Fibroblast of mammary gland (primary cell): Measurements from ENCODE around the gene BEX3.

Experiments
- DNase-seq: peaks from one replicate; pipeline ENCODE4 v3.0.0-alpha.2; 2010; ENCODE audit warnings: low read depth
- H3K4me3 ChIP-seq: 2 replicates; pipeline ENCODE4 v1.5.1; 2011; ENCODE audit warnings: low read depth, mild to moderate bottlenecking, low read length, moderate library complexity; ENCODE audit not compliant: control insufficient read depth
- TF ChIP-seq, protein P1 (sequence below): conservative IDR thresholded peaks from 2 replicates; pipeline ENCODE4 v1.5.1; 2011; ENCODE audit warnings: low read depth, low read length, inconsistent platforms; ENCODE audit not compliant: control insufficient read depth, insufficient read depth

The BEX3 gene

DNA sequence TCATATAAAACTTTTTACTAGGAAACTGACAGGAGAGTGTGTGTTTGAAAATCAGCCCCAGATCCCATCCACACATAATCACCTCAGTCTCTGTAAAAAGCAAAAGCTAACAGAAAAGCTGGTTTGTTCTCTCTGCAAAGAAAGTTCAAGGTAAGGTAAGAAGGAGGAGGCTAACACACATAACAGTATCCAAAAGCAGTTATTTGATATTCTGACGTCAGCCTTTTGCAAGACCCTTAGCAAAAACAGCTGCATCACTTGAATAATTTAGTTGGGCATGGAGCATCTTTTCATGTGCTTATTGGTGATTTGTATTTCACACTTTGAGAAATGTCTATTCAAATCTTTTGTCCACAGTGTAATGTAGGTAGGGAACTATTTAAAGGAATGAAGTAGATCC lies 14.5 kb upstream of the BEX3 start:
- H3K4me3 ChIP-seq: no peak overlapping the region
- TF ChIP-seq, protein P1, sequence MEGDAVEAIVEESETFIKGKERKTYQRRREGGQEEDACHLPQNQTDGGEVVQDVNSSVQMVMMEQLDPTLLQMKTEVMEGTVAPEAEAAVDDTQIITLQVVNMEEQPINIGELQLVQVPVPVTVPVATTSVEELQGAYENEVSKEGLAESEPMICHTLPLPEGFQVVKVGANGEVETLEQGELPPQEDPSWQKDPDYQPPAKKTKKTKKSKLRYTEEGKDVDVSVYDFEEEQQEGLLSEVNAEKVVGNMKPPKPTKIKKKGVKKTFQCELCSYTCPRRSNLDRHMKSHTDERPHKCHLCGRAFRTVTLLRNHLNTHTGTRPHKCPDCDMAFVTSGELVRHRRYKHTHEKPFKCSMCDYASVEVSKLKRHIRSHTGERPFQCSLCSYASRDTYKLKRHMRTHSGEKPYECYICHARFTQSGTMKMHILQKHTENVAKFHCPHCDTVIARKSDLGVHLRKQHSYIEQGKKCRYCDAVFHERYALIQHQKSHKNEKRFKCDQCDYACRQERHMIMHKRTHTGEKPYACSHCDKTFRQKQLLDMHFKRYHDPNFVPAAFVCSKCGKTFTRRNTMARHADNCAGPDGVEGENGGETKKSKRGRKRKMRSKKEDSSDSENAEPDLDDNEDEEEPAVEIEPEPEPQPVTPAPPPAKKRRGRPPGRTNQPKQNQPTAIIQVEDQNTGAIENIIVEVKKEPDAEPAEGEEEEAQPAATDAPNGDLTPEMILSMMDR: no peak
- no peak for DNase-seq

DNA sequence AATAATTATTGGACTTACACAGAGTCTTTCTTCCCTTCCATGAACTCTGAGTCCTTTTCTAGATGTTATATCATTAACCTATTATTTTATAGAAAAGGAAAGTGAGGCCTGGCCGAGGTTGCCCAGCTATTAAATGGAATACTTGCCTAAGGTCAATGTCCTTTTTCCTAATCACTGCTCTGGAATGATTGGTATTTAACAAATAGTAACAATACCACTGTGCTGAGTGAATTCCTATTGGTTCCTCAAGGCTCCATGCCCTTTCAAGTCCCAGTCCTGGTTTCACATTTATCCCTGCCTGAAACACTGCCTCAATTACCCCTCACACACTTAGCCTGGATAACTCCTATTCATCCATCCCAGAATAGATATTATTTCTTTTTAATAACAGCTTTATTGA lies 13.9 kb upstream of the BEX3 start:
- TF ChIP-seq, protein P1: no peak
- peak; percentile 38 for DNase-seq
- no peak overlapping the region for H3K4me3 ChIP-seq

DNA sequence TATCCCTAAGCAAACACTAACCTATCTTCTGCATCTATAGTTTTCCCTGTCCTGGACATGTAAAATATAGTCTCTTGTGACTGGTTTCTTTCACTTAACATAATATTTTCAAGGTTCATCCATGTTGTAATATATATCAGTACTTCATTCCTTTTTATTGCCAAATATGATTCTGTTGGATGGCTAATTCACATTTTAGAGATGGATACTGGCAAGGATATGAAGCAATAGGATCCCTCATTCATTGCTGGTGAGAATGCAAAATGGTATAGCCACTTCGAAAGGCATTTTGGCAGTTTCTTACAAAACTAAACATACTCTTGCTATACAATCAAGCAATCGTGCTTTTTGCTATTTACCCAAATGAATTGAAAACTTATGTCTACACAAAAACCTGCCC lies 13.3 kb upstream of the BEX3 start:
- no peak for DNase-seq
- H3K4me3 ChIP-seq: no peak overlapping the region
- TF ChIP-seq, protein P1: no peak

DNA sequence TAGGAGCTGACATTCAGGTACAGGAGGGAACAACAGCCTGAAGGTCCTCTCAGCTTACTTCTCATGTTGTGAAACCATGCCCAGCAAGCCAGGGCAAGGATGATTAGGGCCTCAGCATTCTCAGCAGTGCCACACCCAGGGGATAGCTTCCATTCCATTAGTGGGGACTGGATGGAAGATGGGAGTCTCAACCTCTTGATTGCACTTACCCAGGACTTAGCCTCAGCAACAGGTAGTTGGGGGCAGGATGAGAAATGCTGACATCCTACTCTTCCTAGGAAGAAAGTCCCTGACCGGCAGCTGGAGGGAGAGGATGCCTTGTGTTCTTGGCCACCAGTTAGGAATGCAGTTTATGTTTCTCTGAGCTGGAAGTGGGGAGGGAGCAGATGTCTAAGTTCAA lies 8.8 kb upstream of the BEX3 start:
- no peak overlapping the region for H3K4me3 ChIP-seq
- TF ChIP-seq, protein P1: no peak
- no peak for DNase-seq

DNA sequence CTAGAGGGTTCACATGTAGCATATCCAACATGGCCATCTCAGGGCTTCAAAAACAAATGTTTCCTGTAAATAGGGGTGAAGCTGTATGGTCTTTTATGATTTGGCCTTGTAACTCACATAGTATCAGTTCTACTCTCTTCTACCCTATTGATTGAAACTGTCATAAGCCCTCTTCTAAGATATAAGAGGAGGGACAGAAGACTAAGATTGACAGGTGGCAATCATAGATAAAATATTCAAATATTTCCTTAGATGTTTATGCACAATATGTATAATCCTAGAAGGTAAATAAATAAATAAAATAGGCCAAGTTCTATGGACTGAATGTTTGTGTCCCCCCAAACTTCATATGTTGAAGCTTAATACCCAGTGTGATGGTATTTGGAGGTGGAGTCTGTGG lies 6.9 kb upstream of the BEX3 start:
- DNase-seq: no peak
- H3K4me3 ChIP-seq: no peak overlapping the region
- TF ChIP-seq, protein P1: no peak

DNA sequence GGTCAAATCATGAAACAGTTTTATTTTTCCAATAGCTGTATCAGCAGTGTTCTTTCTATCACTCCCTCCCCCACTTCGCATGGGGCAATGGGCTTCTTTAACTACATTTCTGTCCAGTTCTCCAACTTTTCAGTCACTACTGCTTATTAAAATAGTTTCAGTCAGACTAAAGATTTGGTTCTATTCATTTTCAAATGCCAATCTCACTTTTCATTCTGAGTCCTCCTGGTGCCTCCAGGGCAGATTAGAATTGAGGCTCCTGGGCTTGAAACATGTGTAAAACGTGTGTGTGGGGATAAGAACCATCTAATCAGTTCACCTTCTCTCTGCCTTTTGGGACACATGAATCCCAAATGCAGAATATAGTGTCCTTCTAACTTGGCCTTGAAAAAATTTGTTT lies 3.5 kb upstream of the BEX3 start:
- no peak for DNase-seq
- H3K4me3 ChIP-seq: no peak overlapping the region
- TF ChIP-seq, protein P1: no peak

DNA sequence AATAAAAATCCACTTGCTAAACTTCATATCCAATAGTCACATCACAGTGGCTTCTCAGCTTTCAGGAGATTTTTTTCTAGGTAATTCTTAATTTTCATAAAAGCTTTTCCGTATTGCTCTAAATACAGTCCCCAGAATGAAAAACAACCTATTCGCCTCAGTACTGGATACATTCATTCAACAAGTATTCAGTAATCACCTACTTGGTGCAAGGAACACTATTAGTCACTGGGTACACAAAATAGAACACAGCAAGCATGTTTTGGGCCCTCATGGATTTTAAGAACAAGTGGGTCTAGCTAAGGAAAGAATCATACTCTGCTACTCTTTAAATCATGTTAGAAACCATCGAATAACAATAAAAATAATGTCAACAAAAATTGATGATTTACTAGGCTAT lies 2.8 kb upstream of the BEX3 start:
- H3K4me3 ChIP-seq: no peak overlapping the region
- TF ChIP-seq, protein P1: no peak
- DNase-seq: peak; percentile 53
